GM23248 (cell line): ENCODE data around the gene PLAAT1. TPM values are rescaled to one million over a fixed set of nuclear protein-coding genes. Genes with fewer than 3 reads are reported as not detected.

Source experiments
- DNase-seq: peaks from one replicate; pipeline ENCODE4 v3.0.0-alpha.2; 2015
- H2AFZ ChIP-seq: fragments of 200-600 bp; sonication (generic); 2 replicates; pipeline ENCODE4 v1.6.1; 2016; ENCODE audit warnings: antibody characterized with exemption
- H3F3A ChIP-seq: fragments of 200-600 bp; sonication (generic); 2 replicates; pipeline ENCODE4 v1.6.1; 2016; ENCODE audit warnings: mild to moderate bottlenecking, antibody characterized with exemption, mixed run types; ENCODE audit not compliant: insufficient read depth
- H3K27ac ChIP-seq: fragments of 200-600 bp; sonication (generic); 2 replicates; pipeline ENCODE4 v1.5.1; 2016; ENCODE audit warnings: mild to moderate bottlenecking
- H3K27me3 ChIP-seq: fragments of 200-600 bp; sonication (generic); replicated peaks from 2 replicates; pipeline ENCODE4 v1.6.1; 2016; ENCODE audit warnings: mild to moderate bottlenecking; ENCODE audit not compliant: insufficient read depth
- H3K36me3 ChIP-seq: fragments of 200-600 bp; sonication (generic); 2 replicates; pipeline ENCODE4 v1.6.1; 2016; ENCODE audit warnings: low read depth, mild to moderate bottlenecking
- H3K4me1 ChIP-seq: fragments of 200-600 bp; sonication (generic); 2 replicates; pipeline ENCODE4 v1.6.1; 2016; ENCODE audit warnings: mild to moderate bottlenecking; ENCODE audit not compliant: insufficient read depth
- H3K4me2 ChIP-seq: fragments of 200-600 bp; sonication (generic); one replicate; pipeline ENCODE4 v1.6.1; 2016; ENCODE audit warnings: mild to moderate bottlenecking; ENCODE audit not compliant: unreplicated experiment
- H3K4me3 ChIP-seq: fragments of 200-600 bp; sonication (generic); 2 replicates; pipeline ENCODE4 v1.5.1; 2016; ENCODE audit warnings: mild to moderate bottlenecking
- H3K79me2 ChIP-seq: fragments of 200-600 bp; sonication (generic); 2 replicates; pipeline ENCODE4 v1.6.1; 2016; ENCODE audit warnings: mild to moderate bottlenecking; ENCODE audit not compliant: insufficient read depth
- H3K9ac ChIP-seq: fragments of 200-600 bp; sonication (generic); 2 replicates; pipeline ENCODE4 v1.6.1; 2016; ENCODE audit warnings: mild to moderate bottlenecking
- H3K9me2 ChIP-seq: fragments of 200-600 bp; sonication (generic); 2 replicates; pipeline ENCODE4 v1.6.1; 2016; ENCODE audit warnings: mixed run types, mild to moderate bottlenecking, moderate library complexity; ENCODE audit not compliant: insufficient read depth
- H3K9me3 ChIP-seq: fragments of 200-600 bp; sonication (generic); one replicate; pipeline ENCODE4 v1.6.1; 2017; ENCODE audit warnings: low read depth
- H4K20me1 ChIP-seq: fragments of 200-600 bp; sonication (generic); 2 replicates; pipeline ENCODE4 v1.6.0; 2016; ENCODE audit not compliant: insufficient read depth
- EZH2 ChIP-seq: fragments of 200-600 bp; sonication (generic); IDR thresholded peaks from 2 replicates; pipeline ENCODE4 v1.6.1; 2018; ENCODE audit warnings: antibody characterized with exemption, mild to moderate bottlenecking; ENCODE audit not compliant: insufficient read depth, poor library complexity, severe bottlenecking
- EZH2phosphoT487 ChIP-seq: fragments of 200-600 bp; sonication (generic); IDR thresholded peaks from 2 replicates; pipeline ENCODE4 v1.6.1; 2018; ENCODE audit warnings: antibody characterized with exemption, moderate library complexity, mild to moderate bottlenecking, low read depth; ENCODE audit not compliant: insufficient read depth
- WGBS, 2 experiments: methylation state at CpG; one replicate each; pipeline ENCODE4 v1.1.6; 2015 to 2017; ENCODE audit warnings: low lambda C conversion rate in 2 of 2, low coverage in 1 of 2; ENCODE audit errors: missing lambda C conversion rate in 2 of 2; 5-methylcytosine and 5-hydroxymethylcytosine counted together
- in situ Hi-C: fragments of 300-500 bp; cut with MboI; formaldehyde crosslinking; loops from 2 replicates; pipeline ENCODE4 v1.15.0; 2020
- polyA plus RNA-seq: library from polyadenylated mRNA; unstranded; fragments of >200 nt; fragmentation: Nextera tagmentation; extraction: Ambion mirVana; gene quantifications from 2 replicates; pipeline ENCODE4 v1.2.1, GENCODE V29; 2016
- total RNA-seq: library from RNA; depleted of rRNA; stranded (reverse); fragments of >200 nt; shearing (Covaris generic); gene quantifications from 2 replicates; pipeline ENCODE4 v1.2.3, GENCODE V29; 2014

PLAAT1 gene
- total and polyA plus RNA-seq, 2 experiments from 2014 or later: not detected

- WGBS, 2 experiments: 24 to 26% methylated on average over 3 of the region's 3 CpGs
- no peak overlapping the region for H3K4me2 ChIP-seq
- in situ Hi-C loops: no loop called here
Measured at GRCh38 chr3:193271101-193271840, 30.2 kb downstream of the PLAAT1 start.

GRCh38 chr3:193292386-193292785, 51.4 kb downstream of the PLAAT1 start:
- TF ChIP-seq EZH2: no peak
- no peak for TF ChIP-seq EZH2phosphoT487
- DNase-seq: no peak
- 15 to 23% methylated on average over 3 of the region's 3 CpGs for WGBS, 2 experiments

More at GRCh38 chr3:193271101-193271840, 30.2 kb downstream of the PLAAT1 start:
- Histone ChIP-seq H3F3A (no peaks in the 10 kb centered on the region), H3K9me2 (no peaks in the 10 kb centered on the region), H3K79me2 (no peaks in the 10 kb centered on the region), H3K4me3 (no peak overlapping the region), H3K4me1 (no peaks in the 10 kb centered on the region), H2AFZ (no peak overlapping the region), H3K9ac (no peak overlapping the region), H3K9me3 (no peaks in the 10 kb centered on the region), H3K27ac (no peak overlapping the region), H3K27me3 (no peaks in the 10 kb centered on the region), H3K36me3 (no peaks in the 10 kb centered on the region), H4K20me1 (no peaks in the 10 kb centered on the region)
- no peak for DNase-seq
- TF ChIP-seq EZH2: no peak
- TF ChIP-seq EZH2phosphoT487: no peak

GRCh38 chr3:193295985-193296384, 55.0 kb downstream of the PLAAT1 start:
- H3K9me3 ChIP-seq: no peaks in the 10 kb centered on the region
- H2AFZ ChIP-seq: no peak overlapping the region
- H3K4me1 ChIP-seq: no peaks in the 10 kb centered on the region
- 10 to 22% methylated on average over 2 of the region's 2 CpGs for WGBS, 2 experiments
- TF ChIP-seq EZH2 (no peak), EZH2phosphoT487 (no peak)
- DNase-seq: no peak
- H3F3A ChIP-seq: no peaks in the 10 kb centered on the region
- H3K9ac ChIP-seq: no peak overlapping the region
- no peaks in the 10 kb centered on the region for H3K36me3 ChIP-seq
- no peaks in the 10 kb centered on the region for H3K9me2 ChIP-seq
- H3K4me2 ChIP-seq: no peak overlapping the region
- H3K27ac ChIP-seq: no peak overlapping the region
- no peaks in the 10 kb centered on the region for H4K20me1 ChIP-seq
- in situ Hi-C loops: no loop called here
- H3K4me3 ChIP-seq: no peak overlapping the region
- no peaks in the 10 kb centered on the region for H3K27me3 ChIP-seq
- no peaks in the 10 kb centered on the region for H3K79me2 ChIP-seq

More at GRCh38 chr3:193292386-193292785, 51.4 kb downstream of the PLAAT1 start:
- in situ Hi-C loops: no loop called here
- Histone ChIP-seq H3K79me2 (no peaks in the 10 kb centered on the region), H3K4me2 (no peak overlapping the region), H3K4me1 (no peaks in the 10 kb centered on the region), H3K27ac (no peak overlapping the region), H3K9me2 (no peaks in the 10 kb centered on the region), H3K27me3 (no peaks in the 10 kb centered on the region), H4K20me1 (no peaks in the 10 kb centered on the region), H3K9ac (no peak overlapping the region), H2AFZ (no peak overlapping the region), H3F3A (no peaks in the 10 kb centered on the region), H3K4me3 (no peak overlapping the region), H3K9me3 (no peaks in the 10 kb centered on the region), H3K36me3 (no peaks in the 10 kb centered on the region)

- DNase-seq: peak; percentile 7
- H3K27ac ChIP-seq: no peak overlapping the region
- H3K4me2 ChIP-seq: no peak overlapping the region
- no peaks in the 10 kb centered on the region for H3K9me3 ChIP-seq
- H3K36me3 ChIP-seq: no peaks in the 10 kb centered on the region
- H2AFZ ChIP-seq: no peak overlapping the region
- H3K4me1 ChIP-seq: no peaks in the 10 kb centered on the region
- H3K27me3 ChIP-seq: no peaks in the 10 kb centered on the region
- H3K9me2 ChIP-seq: no peaks in the 10 kb centered on the region
- H3K79me2 ChIP-seq: no peaks in the 10 kb centered on the region
- H3K9ac ChIP-seq: no peak overlapping the region
- in situ Hi-C loops: no loop called here
- H3F3A ChIP-seq: no peaks in the 10 kb centered on the region
- H4K20me1 ChIP-seq: no peaks in the 10 kb centered on the region
- no peak for TF ChIP-seq EZH2
- 41 to 48% methylated on average over 5 of the region's 5 CpGs for WGBS, 2 experiments
- no peak overlapping the region for H3K4me3 ChIP-seq
Measured at GRCh38 chr3:193297421-193297820, 56.4 kb downstream of the PLAAT1 start.
